Activated CD8-positive, alpha-beta memory T cell treated with anti-CD3 and anti-CD28 coated beads for 36 hours (primary cell): ENCODE results near the gene RCL1. TPM values are rescaled to one million over a fixed set of nuclear protein-coding genes. Genes with fewer than 3 reads are reported as not detected.

Source experiments
- CTCF ChIA-PET: fragments of 350-600 bp; sonication (Branson Sonifier 250); formaldehyde crosslinking; loops from one replicate; lab custom pipeline; 2021; ENCODE audit warnings: antibody characterized with exemption; lab: Charles Lee
- POLR2A ChIA-PET: fragments of 350-600 bp; sonication (Branson Sonifier 250); formaldehyde crosslinking; loops from one replicate; lab custom pipeline; 2021; ENCODE audit warnings: antibody characterized with exemption; lab: Charles Lee
- total RNA-seq, 2 experiments: library from RNA; stranded (reverse); gene quantifications; one replicate each; pipeline ENCODE4 v1.2.3, GENCODE V29; 2021

RCL1 gene, protein sequence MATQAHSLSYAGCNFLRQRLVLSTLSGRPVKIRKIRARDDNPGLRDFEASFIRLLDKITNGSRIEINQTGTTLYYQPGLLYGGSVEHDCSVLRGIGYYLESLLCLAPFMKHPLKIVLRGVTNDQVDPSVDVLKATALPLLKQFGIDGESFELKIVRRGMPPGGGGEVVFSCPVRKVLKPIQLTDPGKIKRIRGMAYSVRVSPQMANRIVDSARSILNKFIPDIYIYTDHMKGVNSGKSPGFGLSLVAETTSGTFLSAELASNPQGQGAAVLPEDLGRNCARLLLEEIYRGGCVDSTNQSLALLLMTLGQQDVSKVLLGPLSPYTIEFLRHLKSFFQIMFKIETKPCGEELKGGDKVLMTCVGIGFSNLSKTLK
- total RNA-seq: 10 to 100 TPM; 39.4 to 39.5 TPM

DNA sequence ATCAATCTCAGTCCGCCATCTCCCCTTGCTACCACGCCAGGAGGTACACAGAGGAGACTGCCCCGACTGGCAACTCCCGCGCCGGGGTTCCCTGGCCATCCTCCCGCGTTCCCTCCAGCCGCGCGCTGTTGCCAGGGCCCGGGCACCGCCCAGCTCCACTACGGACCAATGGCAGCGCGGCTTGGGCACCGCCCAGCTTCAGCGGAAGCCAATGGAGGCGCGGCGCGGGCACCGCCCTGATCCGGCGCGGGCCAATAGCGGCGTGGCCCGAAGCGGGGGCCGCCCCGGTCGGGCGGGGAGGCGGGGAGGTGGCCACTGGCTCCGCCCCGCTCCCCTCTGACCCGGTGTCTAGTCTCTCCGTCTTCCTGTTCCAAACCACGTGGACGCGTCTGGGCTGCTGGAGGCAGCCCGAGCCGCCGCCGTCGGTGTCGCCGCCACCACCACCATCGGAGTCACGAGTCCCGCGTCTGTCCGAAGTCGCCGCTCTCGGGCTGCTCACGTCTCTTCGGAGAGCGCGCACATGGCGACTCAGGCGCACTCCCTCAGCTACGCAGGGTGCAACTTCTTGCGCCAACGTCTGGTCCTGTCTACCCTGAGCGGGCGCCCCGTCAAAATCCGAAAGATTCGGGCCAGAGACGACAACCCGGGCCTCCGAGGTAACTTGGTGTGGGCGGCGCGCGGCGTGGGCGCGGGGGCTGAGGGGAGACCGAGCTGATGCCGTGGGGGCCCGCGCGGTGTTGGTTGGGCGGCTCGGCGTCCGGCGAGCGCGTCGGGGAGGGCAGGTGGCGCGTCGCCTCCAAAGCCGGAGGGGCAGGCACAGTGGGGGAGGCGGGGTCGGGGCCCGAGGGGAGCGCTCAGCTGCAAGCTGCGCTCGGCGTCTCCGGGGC, at the start of gene RCL1:
Gene RCL1 (plus strand): TSS at position 373 of the 887 bp plus-strand sequence. CDS start 148 bp downstream, at position 521.
- ChIA-PET POLR2A (interaction anchor here (0.5 to 2.1 kb wide), 9 partner anchors 22 to 631 kb away, joined by 3 to 8 read pairs (median 4); partner anchors contain the start of genes AK3 and JAK2), CTCF (interaction anchor here (0.8 to 1.6 kb wide), 6 partner anchors 13 to 195 kb away, joined by 3 to 6 read pairs (median 4); no protein-coding TSS in a partner anchor)

DNA sequence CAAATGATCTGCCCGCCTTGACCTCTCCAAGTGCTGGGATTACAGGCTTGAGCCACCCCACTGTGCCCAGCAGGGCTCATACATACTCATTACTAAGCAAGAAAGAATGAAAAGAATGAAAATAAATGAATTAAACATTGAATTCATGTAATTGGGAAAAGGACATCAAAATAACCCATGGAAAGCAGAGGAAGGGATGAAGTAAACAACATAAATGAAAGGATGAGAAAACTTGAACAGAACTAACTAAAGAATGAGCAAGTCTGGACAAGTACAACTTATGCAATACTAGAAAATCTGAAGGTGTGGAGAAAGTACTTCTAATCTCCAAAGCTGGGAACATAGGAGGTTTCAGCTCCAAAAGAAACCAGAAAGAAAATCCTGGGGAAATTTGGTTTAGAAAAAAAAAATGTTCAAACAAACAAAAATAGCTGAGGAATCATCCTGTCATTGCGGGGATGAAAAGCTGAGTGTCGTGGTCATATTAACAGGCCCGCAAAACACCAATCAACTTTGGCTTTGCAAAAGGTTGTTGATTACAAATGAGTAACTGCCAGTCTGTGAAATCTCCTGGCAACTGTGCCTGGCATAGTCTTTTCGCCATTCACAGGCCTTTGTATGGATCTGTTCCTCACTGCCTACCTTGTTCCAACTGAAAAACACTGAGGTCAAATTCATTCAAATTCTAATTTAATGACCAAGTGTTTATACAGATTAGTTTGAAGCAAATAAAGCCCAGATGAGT, 49.4 kb upstream of the RCL1 start:
- POLR2A ChIA-PET: interaction anchor here (0.7 kb wide), 1 partner anchor 241 kb away, joined by 3 read pairs; no protein-coding TSS in a partner anchor
- CTCF ChIA-PET: no interaction called here

DNA sequence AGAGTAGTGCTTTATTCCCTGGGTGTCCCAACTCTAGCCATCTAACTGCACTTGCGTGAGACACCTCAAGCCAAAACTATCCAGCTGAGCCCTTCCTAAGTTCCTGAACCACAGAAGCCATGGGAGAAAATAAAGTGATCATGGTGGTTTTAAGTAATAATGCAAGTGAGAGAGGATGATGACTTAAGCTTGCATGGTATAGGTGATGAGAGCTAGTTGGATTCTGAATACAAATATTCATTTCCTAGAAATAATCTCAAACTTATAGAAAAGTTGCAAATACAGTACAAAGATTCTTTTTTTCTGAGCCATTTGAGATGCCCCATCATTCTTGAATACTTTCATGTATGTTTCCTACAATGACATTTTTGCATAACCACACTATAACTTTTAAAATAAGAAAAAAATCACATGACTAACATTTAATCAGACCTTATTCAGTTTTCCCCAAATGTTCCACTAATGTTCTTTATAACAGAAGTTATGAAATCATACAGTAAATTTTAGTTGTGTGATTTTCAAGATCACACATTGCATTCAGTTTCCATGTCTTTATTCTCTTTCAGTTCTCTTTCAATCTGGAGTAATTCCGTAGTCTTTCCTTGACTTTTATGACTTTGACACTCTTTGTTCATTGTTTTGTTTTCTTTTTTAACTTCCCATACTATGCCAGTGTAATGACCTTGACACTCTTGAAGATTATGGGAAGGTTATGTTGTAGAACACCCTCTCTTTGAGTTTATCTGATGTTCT, 46.3 kb upstream of the RCL1 start:
- ChIA-PET POLR2A (interaction anchor here (0.6 to 1.2 kb wide), 2 partner anchors 46 to 127 kb away, joined by 3 read pairs; partner anchors contain the start of gene RCL1), CTCF (interaction anchor here (0.6 to 1.5 kb wide), 4 partner anchors 11 to 40 kb away, joined by 3 to 5 read pairs (median 3); no protein-coding TSS in a partner anchor)

DNA sequence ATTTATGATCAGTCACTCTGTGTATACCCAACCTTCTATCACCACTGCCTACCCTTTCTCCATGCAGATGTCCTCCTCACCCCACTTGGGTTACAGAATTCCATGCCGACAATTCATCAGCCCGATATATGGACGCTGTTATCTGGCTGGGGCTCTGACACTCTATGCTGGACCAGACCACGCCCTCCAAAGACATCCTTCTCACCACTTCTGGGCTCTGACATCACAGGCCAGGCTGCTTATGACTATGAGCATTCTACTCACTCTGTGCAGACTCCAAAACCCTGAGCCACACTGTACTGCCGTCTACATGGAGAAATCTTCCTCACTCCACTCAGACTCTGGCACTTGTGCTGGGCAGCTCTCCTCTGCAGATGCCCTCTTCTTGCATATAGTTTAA, 44.1 kb upstream of the RCL1 start:
- ChIA-PET CTCF (no interaction called here), POLR2A (no interaction called here)

DNA sequence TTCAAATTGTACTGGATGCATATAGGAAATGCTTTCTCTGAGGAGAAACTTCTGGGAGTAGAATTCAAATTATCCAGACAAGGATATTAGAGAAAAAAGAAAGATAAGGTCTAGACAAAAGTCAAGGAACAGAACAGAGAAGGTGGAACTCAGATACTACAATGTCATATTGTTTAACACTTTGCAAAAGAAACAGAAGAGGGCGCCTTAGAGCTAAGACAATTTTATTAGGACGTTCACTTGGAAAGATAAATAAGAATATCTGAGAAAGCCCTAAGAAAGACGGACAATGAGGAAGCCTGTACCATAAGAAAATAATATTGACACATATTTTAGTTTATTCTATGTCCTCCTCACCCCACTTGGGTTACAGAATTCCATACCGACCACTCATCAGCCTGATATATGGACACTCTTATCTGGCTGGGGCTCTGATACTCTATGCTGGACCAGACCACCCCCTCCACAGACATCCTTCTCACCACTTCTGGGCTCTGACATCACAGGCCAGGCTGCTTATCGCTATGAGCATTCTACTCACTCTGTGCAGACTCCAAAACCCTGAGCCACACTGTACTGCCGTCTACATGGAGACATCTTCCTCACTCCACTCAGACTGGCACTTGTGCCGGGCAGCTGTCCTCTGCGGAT, 42.6 kb upstream of the RCL1 start:
- ChIA-PET CTCF (interaction anchor here (0.8 to 1.8 kb wide), 4 partner anchors 9 to 221 kb away, joined by 3 to 9 read pairs (median 4); partner anchors contain the start of gene AK3), POLR2A (no interaction called here)

DNA sequence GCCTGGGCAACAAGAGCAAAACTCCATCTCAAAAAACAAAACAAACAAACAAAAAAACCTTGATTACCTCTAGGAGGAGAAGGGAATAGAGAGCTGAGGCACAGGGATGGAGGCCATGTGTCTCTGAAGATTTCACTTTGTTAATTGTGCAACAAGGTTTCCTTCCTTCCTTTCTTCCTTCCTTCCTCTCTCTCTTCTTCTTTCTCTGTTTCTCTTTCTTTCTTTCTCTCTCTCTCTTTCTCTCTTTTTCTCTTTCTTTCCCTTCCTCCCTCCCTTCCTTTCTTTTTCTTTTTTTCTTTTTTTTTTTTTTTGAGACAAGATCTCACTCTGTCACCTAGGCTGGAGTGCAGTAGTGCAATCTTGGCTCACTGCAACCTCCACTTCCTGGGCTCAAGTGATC, 38.2 kb upstream of the RCL1 start:
- CTCF ChIA-PET: interaction anchor here (0.7 to 1.8 kb wide), 2 partner anchors 84 to 150 kb away, joined by 3 to 4 read pairs; no protein-coding TSS in a partner anchor
- POLR2A ChIA-PET: interaction anchor here (0.6 kb wide), 1 partner anchor 238 kb away, joined by 3 read pairs; no protein-coding TSS in a partner anchor

DNA sequence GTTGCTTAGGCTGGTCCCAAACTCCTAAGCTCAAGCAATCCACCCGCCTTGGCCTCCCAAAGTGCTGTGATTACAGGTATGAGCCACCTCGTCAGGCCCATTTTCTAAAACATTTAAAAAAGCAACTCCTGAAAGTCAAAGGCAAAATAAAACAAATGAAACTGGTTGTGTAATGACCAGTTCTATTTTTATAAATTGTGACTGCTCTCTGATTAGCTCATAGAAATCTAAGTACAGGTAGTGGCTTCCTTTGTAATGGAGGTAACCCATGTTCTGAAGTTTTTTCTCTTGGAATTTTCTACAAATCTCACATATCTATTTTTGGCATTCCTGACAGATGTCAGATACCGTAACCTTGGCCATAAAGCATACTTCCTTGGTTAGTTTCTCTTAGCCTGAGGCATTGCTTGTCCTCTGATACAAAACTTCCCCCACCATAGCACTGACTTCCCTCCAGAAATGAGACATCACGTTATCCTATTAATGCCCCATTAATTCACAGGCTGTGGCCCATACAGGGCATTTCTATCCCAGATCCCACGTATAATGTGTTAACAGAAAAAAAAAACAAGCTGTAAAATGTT, 37.6 kb upstream of the RCL1 start:
- CTCF ChIA-PET: interaction anchor here (0.7 to 1.8 kb wide), 2 partner anchors 84 to 150 kb away, joined by 3 to 4 read pairs; no protein-coding TSS in a partner anchor
- POLR2A ChIA-PET: interaction anchor here (0.6 kb wide), 2 partner anchors 107 to 237 kb away, joined by 3 to 10 read pairs; no protein-coding TSS in a partner anchor

DNA sequence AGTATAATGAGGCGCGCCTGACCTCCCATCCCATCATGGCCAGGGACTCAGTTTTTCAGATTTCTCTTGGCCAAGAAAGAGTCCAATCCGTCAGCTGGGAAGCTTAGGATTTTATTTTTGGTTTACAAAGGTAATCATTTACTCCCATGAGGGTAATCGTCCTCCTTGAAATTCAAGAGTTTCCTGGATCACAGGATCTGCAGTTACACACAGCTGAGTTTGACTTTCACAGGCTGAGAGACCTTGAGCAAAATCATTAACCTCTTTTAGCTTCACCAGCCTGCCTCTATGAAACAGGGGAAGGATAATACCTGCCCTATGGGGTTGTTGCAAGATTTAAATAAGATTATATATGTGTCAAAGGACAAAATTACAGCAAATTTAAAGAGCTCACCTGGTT, 36.3 kb upstream of the RCL1 start:
- ChIA-PET CTCF (no interaction called here), POLR2A (no interaction called here)

DNA sequence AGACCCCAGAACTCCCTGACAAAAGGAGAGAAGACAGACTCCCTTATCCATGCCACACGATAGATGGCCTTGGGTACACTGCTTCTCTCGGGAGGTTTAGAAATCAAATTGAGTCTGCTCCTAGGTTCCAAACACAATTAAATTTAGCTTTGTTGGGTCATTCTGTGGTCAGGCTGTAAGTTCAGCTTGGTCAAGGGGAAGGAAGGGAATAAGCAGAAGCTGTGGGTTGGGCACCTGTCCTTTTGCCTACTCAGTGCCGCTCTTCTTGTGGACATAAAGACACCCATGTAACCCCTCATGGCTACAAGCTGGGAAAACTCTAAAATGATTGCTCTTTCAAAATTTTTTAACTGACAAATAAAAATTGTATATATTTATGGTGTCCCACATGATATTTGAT, 32.6 kb upstream of the RCL1 start:
- ChIA-PET POLR2A (no interaction called here), CTCF (interaction anchor here (1.4 to 3.2 kb wide), 5 partner anchors 7 to 840 kb away, joined by 5 to 12 read pairs (median 9); no protein-coding TSS in a partner anchor)

DNA sequence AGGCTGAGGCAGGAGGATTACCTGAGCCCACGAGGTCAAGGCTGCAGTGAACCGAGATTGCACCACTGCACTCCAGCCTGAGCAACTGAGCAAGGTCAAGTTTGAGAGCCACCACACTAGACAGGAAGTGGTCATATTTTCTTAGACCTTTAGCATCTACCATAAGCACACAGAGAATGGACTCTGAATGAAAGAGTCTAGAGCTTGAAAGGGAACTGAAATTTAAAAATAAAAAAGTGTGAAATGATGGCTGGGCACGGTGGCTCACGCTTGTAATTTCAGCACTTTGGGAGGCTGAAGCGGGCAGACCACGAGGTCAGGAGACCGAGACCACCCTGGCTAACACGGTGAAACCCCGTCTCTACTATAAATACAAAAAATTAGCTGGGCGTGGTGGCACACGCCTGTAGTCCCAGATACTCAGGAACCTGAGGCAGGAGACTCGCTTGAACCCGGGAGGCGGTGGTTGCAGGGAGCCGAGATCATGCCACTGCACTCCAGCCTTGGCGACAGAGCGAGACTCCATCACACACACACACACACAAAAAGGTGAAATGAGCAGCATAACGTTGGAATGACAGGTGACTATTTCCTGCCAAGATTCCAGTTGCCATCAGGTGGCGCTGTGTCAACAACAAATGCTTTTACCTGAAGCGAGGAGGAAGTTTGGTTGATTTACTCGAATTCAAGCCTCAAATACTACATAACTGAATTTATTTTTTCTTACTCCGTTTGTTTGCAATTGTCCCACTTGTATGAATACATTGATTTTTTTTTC, 30.4 kb upstream of the RCL1 start:
- POLR2A ChIA-PET: no interaction called here
- CTCF ChIA-PET: interaction anchor here (0.7 to 2.6 kb wide), 12 partner anchors 10 to 226 kb away, joined by 3 to 16 read pairs (median 3); partner anchors contain the start of gene RCL1

DNA sequence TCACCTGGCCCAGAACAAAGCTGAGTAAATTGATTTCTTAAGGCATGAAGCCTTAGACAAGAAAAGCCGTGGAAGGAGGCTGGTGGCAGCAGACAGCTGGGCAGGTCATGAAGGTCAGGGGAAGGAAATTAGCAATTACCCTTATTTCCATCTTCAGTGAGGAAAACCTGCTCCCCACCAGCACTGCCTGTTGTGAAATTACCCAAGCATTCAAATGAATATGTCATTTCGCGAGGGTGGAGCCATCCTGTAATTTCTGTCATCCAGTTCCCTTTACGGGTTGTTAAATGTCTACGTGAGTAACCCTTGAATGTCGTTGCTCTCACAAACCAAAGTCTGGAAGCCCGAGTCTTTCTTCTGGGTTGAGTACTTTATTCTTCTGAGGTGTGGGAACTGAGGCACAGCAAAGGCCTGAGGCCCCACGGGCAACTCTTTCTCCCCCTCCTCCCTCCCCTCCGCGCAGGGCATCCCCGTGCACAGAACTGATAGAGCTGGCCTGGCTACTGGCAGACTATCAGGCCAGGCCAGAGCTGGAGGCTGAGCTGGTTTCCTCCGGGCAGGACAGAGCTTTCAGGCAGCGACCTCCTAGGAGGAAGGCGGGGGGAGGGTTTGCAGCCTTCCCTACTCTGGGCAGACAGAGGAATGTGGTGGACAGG, 29.7 kb upstream of the RCL1 start:
- ChIA-PET CTCF (interaction anchor here (0.7 to 2.6 kb wide), 11 partner anchors 14 to 225 kb away, joined by 3 to 16 read pairs (median 3); partner anchors contain the start of gene RCL1), POLR2A (no interaction called here)

DNA sequence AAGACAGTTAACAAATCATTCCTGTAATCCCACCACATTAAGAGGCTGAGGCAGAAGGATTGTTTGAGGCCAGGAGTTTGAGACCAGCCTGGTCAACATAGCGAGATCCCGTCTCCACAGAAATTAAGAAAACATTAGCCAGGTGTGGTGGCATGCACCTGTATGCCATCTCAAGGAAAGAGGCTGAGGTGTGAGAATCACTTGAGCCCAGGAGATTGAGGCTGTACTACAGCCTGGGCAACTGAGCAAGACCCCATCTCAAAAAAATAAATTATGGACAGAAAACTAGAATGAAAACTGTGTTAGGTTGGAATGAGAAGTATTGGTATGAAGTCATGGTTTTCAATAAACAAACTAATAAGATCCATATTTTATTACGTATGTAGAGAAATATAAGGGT, 28.7 kb upstream of the RCL1 start:
- POLR2A ChIA-PET: no interaction called here
- CTCF ChIA-PET: interaction anchor here (0.5 to 2.6 kb wide), 4 partner anchors 13 to 224 kb away, joined by 3 to 16 read pairs (median 3); no protein-coding TSS in a partner anchor

DNA sequence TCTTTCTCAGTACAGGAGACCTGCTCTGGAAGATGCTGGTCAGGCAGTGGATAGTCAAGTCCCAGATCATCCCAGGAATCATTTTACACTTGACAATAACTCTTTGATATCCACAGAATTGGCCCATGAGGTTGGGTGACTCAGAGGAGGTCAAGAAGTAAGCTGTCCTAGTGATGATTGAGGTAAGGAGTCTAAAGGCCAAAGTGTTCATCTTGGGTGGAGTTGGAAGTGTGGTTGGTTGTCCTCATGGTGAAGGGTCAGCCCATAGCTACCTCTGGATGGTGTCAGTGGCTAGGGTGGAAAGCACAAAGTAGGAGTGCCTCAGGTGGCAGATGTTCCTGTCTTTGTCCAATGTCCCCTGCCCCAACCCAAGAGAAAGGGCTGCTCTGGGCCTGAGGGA, 24.1 kb upstream of the RCL1 start:
- ChIA-PET POLR2A (no interaction called here), CTCF (interaction anchor here (1.2 kb wide), 1 partner anchor 155 kb away, joined by 3 read pairs; no protein-coding TSS in a partner anchor)

DNA sequence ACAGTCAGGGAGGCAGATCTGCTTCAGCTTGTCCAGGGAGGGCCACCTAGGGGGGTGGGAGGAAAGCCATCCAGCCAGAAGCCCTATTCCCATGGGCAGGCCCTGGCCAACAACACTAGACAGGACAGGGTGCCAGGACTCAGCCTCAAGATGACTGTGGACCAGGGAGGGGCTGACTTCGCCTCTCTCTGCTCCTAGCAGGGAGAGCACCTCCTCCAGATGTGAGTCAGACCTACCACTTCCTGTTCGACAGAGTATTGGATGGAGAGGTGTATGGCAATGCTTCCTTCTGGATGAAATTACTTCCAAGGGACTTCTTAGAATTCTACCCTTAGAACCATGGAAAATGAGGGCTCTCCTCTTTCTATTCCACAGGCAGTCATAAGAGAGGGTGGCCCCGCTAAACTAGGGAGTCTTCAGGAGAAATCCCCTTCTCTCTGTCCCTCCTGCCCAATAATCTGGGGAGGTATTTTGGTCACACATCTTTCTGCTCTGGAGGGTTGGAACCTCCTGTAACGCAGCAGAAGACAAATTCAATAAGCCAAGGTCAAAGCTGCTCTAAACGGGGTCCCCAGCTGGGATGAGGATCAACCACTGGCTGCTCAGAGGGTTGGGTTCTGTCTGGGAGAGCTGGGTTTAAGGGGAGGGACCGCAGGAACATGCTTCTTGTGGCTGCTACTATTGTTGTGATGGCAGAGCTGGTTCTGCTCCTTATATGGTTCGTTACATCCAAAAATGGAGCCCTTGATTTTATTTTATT, 23.2 kb upstream of the RCL1 start:
- CTCF ChIA-PET: interaction anchor here (1.1 to 1.2 kb wide), 2 partner anchors 154 to 414 kb away, joined by 3 read pairs; no protein-coding TSS in a partner anchor
- POLR2A ChIA-PET: no interaction called here

DNA sequence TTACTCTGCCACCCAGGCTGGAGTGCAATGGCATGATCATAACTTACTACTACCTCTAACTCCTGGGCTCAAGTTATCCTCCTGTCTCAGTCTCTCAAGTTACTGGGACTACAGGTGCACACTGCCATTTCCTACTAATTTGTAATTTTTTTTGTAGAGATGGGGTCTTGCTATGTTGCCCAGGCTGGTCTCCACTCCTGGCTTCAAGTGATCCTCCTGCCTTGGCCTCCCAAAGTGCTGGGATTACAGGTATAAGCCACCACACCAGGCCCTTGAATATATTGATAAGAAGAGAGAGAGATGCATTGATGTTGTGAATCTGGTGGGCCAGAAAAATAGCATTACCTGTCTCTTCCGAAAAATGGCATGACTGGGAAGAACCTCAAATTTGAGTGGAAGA, 21.0 kb upstream of the RCL1 start:
- CTCF ChIA-PET: no interaction called here
- POLR2A ChIA-PET: no interaction called here
